Astrocyte (in vitro differentiated cells and primary cell): ENCODE results near the gene RUFY3.

Source experiments
- CTCF ChIP-seq: IDR thresholded peaks from 2 replicates; pipeline ENCODE4 v1.5.1; 2011; ENCODE audit warnings: low read depth, mild to moderate bottlenecking, inconsistent platforms, low read length, moderate library complexity; ENCODE audit not compliant: insufficient read depth
- EZH2 ChIP-seq: IDR thresholded peaks from 2 replicates; pipeline ENCODE4 v1.6.1; 2012; ENCODE audit warnings: mild to moderate bottlenecking, low read length, inconsistent platforms; ENCODE audit not compliant: insufficient read depth

- TF ChIP-seq CTCF (no peak), EZH2 (no peak)
These were observed 20.5 kb upstream of the RUFY3 start for GRCh38 chr4:70701271-70701670.
